COLO668 (cell line): ENCODE results near the gene FKBP9.
"Not testable (repeated sequence)": the region's sequence is repeated elsewhere in the genome, so short reads cannot be mapped to it uniquely, and the experiment has no call there.

ENCODE experiments used
- DNase-seq: peaks from one replicate; lab custom pipeline; 2025; ENCODE audit not compliant: unreplicated experiment; lab: John Stamatoyannopoulos, UW

Gene FKBP9

DNA sequence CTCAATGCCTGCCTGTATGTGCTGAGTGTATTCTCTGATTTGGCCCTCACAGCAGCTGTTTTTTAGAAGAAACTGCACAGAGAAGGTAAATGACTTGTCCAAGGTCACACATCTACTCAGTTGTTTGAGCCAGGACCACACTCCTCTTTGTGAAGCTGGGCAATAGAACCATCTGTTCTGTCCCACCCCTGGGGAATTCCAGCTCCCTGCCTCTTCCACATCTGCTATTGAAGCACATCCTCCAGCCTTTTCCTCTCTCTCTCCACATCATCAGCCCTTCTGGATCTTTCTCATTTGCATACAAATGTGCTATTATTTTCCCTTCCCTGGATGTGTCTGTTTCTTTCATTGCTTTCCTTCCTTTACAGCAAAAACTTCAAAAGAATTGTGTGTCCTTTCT is 45.9 kb downstream of the FKBP9 start:
- DNase-seq: not testable (repeated sequence)

DNA sequence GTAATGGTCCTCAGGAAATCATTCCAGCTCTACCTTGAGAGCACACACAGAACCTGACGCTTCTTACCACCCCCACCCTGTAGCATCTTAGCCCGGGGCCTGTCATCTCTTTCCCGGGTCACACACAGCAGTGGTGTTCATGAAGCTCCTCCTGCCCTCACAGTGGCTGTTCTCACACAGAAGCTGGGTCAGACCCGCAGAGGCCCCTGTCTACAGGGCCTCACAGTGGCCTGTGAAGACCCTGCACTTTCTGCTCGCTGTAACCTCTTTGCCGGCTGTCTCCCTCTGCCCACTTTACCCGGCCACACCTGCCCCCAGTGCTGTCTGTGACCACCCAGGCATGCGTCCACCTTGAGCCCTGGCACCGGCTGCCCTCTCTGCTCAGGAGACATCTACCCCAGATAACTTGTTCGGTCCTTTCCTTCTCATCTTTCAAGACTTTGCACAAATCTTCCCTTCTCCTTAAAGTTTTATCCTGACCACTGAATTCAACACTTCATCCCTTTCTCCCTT is 46.9 kb downstream of the FKBP9 start:
- not testable (repeated sequence) for DNase-seq

DNA sequence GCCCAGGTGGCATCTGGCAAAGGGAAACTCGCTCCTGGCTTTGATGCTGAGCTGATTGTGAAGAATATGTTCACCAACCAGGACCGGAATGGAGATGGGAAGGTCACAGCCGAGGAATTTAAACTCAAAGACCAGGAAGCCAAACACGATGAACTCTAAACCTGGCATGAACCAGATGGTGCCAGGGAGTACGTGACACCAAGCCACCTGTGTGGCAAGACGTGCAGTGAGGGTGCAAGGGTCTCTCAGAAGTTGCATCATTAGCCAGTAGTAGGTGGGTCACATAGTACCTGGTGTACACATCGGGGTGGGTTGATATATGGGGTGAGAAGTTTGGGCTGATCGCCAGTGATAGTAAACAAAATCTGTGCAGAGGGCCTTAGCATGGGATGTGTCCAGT is 48.0 kb downstream of the FKBP9 start:
- not testable (repeated sequence) for DNase-seq

DNA sequence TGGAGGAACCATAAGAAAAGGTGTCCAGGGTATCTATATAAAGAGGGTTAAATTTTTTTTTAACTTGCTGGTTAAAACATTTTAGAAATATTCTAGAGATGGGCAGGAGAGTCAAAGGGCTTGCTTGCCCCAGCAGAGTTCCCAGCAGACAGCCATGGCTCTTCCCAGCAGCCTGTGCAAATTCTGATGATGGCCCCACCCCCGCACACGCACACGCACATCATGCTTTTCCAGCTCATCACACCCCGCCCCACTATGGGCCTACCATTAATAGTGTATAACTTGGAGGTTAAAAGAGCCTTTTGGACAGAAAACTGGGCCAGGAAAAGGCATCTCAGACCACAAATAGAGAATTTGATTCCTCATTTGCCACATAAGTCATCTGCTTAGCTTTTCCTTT is 48.5 kb downstream of the FKBP9 start:
- not testable (repeated sequence) for DNase-seq

DNA sequence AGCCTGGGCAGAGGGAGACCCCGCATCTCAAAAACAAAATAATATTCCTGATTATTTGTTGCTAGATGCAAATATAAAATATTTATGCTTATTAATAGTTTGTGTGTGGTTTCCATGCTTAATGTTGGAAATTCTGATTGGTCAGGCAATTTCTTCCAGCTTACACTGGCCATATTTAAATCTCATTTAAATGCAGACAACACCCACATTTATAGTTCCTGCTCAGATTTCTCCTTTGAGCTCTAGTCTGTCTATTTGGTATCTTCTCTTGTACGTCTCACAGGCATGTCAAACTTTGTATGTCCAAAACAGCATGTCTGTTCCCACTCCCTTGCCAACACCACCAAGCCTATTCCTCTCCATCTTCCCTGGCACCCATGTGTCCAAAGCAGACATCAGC is 52.5 kb downstream of the FKBP9 start:
- DNase-seq: no peak

DNA sequence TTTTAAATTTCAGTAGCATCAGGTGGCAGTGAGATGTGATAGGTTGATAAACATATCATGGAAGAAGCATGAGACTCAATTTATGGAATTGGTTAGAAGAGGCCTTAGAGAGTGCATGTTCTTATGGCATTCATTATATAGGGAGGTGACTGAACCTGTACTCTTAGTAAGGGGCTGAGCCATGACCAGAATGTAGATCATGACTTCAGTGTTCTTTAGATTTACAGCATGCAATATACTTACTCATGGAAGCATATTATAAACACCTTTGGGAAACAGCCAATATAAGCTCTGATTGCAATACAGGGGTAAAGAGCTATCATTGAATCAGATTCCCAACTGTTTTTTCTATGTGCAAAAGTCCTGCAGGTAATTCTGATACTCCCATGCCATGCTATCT is 55.1 kb downstream of the FKBP9 start:
- no peak for DNase-seq

DNA sequence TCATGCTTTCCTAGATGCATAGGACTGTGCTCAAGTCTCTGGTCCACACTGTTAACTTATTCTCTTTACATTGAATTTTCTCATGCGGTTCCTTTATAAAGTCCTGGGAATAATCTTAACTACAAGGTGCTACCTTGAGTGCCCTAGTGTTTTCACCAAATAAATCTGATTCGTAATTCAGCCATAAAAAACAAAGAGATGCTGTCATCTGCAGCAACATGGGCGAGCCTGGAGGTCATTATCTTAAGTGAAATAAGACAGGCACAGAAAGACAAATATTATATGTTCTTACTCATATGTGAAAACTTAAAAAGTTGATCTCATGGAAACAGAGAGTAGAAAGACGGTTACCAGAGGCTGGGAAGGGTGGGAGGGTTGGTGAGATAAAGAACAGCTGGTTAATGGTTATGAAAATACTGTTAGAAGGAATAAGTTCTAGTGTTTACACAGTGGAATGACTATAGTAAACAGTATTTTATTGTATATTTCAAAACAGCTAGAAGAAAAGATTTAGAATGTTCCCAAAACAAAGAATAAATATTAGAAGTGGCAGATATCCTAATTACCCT is 67.0 kb downstream of the FKBP9 start:
- no peak for DNase-seq

DNA sequence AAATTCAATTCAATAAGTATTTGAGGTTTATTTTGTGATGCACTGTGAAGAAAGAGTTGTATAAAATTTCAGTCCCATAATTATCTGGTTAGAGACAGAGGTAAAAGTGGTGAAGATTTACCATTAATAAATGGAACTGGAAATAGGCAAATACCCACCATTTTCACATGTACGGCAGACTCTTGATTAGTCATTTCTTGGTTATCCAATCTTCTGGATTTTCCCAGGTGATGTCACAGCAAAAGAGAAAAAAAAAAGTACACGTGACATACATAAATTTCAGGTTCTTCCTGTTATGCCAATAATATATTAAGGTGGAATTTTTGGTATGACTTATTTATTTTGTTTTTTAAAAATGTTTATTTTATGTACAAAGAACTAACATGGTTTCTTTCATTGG is 78.5 kb downstream of the FKBP9 start:
- DNase-seq: no peak

DNA sequence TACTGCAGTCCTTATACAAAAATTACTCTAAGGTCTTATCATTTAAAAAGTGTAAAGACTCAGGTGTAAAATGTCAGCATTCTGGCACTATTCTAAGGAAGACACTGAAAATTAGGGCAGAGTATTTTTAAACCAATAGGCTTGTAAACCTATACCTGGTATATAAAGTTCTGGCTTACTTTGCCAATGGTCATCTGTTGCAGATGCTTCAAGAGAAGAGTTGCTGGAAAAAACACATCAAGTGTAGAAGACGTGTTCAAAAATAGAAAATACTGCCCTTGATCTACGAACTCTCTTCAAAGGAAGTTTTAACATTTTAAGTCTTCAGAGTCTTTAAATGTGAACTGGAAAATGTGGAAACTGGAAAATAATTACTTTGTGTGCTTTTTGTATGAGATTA is 81.4 kb downstream of the FKBP9 start:
- DNase-seq: no peak

DNA sequence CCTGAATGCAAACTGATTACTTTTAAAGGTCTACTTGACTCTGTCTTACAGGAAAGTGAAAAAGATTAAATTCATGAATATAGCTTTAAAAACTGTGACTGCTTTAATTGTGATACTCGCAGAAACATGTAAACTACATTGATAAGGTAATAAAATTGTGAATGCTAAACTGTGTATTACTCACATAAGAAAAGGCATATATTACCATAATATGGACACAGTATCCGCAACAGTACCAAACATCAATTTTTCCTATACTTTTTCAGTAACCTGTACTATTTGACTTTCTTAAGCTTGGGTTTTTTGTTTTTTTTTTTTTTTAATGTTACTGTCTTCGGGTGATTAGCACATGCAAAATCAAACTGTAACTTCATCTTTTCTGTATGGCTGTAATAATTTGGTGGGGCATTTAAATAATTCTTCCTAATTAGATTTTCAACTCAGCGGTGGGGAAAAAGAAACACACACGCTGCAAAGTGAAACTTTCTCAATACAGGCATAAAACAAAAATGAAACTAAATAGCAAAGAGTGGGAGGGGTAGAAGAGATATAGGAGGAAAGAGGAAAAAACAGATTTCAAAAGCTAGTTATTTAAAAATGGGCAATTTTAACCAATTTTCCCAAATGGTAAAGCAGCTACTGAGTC is 82.1 kb downstream of the FKBP9 start:
- DNase-seq: no peak

DNA sequence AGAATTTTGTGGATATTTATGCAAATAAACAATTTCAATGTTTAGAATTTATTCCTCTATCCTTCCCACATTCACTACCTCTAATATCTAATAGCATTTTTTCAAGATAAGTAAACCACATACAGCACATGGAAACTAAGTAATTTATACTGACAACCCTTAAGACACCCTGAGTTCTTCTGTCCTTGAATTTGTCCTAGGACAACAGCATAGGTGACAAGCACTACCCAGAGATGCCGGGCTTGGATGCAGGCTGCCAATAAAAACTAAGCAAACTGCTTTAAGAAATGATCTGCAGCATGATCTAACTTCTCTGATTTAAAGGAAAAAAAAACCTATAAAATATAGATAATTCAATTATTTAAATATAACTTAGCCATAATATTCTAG is 82.7 kb downstream of the FKBP9 start:
- DNase-seq: no peak

DNA sequence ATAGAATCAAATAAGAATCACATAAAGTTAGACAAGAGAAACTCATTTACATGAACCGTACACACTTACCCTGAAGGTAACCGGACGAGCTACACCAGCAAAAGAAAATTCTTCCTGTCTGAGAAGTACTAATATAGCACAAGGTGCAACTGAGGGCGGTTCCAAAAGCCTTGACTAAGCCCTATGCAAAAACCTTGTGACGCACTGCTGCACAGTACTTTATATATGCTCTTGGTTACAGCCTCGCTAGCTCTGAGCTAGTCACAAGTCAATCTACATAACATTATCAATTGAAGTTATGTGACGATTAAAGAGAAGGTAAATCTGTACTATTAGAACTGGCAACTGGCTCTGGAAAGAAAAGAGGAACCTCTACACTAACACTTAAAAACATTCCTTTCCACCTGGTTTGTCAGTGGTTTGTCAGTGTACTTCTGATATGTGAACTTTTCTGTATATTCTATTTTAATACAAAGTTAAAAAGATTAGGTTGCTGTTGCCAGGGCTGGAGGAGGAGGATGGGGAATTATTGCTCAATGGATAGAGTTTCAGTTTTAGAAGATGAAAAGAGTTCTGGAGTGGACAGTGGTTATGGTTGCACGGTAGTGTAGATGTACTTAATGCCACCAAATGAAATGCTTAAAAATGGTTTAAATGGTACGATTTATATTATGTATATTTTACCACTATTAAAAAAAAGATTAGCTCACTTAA is 83.7 kb downstream of the FKBP9 start:
- no peak for DNase-seq

DNA sequence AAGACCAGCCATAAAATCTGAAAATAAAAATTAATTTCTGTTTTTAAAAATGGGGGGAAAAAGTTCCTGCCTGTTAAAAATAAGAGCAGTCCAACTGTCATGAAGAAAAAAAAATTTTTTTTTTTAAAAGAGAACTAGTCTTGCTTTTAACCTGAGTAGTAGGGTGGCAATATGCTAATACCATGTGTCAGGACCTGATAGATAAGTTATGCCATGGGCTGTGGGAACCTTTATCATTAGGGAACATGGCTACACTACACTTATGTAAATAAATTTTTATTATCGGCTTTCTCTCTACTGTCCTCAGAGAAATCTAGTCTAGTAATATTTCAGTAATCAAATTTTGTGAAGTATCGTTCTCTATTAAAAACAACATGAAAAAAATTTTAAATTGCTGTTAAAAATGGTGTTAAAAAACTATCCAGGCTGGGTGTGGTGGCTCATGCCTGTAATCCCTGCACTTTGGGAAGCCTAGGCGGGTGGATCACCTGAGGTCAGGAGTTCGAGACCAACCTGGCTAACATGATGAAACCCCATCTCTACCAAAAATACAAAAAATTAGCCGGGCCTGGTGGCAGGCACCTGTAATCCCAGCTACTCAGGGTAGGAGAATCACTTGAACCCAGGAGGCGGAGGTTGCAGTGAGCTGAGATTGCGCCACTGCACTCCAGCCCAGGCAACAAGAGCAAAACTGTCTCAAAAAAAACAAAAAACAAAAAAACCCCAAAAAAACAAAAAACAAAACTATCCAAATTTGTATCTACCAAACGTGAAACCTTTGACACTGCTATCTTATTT is 84.6 kb downstream of the FKBP9 start:
- no peak for DNase-seq

DNA sequence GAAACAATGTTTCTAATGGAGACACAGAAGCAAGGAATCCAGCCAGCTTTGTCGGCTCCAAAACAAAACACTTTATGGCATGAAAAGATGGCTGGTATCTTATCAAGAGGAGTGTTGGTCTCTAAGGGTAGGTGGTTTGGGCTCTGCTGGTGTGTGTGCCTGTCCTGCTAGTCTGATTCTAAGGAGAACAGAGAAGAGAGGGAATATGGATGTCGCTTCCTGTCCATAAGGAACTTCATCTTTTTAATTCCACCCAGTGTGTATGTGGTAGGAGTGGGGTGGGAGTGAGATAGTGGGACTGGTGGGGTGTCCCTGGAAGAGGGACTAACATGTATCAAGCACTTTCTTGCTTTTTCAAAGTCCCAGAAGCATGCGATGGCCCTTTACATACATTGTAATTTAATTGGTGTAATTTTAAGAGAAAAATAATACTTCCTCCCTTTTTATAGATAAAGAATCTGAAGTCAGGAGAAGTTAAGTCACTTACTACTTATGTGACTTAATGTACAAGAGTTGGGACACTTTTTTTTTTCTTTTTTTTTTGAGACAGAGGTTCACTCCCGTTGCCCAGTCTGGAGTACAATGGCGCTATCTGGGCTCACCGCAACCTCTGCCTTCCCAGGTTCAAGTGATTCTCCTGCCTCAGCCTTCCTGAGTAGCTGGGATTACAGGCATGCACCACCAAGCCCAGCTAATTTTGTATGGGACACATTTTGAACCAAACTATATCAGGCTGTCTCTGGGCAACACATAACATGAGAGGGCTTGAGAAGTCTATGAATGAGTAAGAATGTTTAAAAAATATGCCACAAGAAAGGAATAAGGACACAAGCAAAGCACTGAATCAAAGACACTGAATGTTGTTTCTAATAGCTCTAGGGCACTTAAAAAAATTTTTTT is 86.5 kb downstream of the FKBP9 start:
- no peak for DNase-seq

DNA sequence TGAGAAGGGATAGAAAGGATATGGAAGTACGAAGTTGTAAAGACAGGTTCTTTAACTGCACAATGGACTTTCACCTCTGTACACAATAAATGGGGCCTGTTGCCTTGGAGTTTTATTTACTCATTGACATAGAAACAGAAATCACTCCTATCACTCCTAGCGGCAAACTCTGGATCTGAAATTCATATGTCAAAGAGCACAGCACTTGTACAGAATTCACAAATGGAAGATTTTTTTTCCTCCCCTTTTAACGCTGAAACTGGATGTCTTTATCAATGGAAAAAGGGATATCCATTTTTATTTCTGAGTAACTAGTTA is 87.1 kb downstream of the FKBP9 start:
- DNase-seq: peak; percentile 54

DNA sequence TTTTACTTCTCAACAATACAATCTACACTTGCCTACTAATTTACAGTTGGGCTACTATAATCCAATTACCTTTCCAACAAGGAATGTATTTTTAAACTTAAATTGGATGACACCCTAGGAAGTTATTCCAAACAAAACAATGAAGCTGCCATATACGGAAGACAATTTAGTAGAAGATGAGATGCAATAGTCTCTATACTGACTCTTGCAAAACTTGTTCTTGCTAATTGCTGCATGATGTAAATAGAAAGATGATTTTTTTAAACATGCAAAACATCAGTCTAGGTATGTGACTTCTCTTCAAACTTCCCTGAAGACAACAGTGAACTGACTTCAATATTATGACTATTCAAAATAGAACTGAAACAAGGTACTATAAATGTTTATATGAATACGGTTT is 87.7 kb downstream of the FKBP9 start:
- DNase-seq: no peak

DNA sequence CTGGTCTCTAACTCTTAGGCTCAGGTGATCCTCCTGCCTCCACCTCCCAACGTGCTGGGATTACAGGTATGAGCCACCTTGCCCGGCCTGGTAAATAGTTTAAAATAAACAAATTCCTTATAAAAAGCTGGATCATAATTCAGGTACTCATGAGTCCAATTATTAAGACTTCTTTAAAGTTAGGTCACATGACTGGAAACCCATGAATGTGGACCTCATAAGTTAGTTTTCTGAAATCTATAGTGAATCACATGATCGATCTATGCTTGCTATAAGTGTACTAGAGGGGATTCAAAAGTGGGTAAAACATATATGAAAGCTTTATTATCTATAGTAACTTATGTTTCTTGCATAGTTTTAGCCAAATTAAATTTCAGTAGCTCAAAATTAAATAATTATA is 91.0 kb downstream of the FKBP9 start:
- no peak for DNase-seq

DNA sequence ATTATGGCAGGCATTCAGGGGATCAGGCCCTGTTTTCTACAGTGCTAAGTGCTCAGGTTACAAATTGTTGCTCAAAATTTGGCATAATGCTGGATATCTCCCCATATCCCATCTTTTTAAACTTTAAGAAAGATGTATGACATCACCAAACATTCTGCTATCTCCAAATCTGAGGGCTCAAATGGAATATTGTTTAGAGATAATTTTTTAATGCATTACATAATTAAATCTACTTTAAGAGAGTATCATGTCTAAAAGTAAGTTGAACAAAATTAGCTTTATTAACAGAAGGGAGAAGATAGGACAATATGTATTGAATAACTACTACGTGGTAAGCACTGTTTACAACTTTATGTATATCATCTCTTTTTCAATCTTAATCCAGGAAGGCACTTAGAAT is 91.5 kb downstream of the FKBP9 start:
- DNase-seq: no peak

DNA sequence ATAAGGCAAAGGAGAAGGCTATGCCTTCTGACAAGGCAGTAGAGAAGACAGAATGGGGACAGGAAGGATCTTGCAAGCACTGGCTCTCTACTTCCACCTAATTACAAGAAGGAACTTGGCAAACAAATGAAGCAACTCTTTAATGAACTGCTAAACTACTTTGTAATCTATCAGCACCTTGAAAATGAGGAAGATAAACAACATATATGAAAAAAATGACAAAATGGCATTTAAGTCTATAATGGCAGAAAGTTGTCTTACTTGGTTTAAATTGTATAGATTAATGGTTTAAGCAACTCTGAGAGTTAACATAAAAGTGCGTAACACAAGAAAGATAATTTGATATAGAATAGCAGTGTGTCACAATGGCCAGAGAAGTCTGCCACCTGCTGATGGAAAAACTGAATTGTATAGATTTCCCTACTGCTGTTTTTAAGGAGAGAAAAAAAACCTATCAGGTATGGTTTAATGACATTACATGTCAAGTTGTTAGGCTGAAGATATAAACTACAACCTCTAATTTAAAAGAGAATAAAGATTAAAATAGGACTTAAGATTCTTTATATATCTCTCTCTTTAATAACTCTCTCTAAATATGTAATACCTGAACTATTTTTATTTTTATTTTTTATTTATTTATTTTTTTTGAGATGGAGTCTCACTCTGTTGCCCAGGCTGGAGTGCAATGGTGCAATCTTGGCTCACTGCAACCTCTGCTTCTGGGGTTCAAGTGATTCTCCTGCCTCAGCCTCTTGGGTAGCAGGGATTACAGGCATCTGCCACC is 93.5 kb downstream of the FKBP9 start:
- peak; percentile 32 for DNase-seq

DNA sequence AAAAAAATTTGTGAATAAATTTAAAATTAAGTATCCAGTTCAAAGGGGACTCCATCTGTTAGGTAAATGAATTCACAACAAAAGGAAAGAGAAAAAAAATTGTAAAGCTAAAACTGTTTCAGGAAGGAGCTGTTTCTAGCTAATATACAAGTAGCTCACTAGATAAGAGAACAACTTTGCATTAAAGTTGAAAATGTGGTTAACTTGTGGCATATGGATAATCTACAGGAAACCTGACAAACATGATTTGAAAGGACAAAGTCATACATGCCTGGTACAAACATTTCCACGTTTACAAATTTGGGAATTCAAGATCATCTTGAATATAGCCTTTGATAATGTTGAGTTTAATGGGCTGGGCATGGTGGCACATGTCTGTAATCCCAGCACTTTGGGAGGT is 96.5 kb downstream of the FKBP9 start:
- no peak for DNase-seq
